Measurements from ENCODE around the gene PLPP3. TPM values are rescaled to one million over a fixed set of nuclear protein-coding genes. Genes with fewer than 3 reads are reported as not detected.

Gene PLPP3
- total and polyA plus RNA-seq, 2 of the 8 experiments (the other 6 are each of a cell fraction or from before 2014, with no cell fraction given), result 33.2 to 42.0 TPM

GRCh38 chr1:56537660-56538059, 41.7 kb downstream of the PLPP3 start:
- no peak overlapping the region for H3K14ac ChIP-seq (ENCODE audit: insufficient read length)
- CTCF ChIA-PET (ENCODE audit: partially characterized antibody), result interaction anchor here (0.6 to 1.1 kb wide), 6 partner anchors 9 to 172 kb away, joined by 3 to 5 read pairs (median 4); no protein-coding TSS in a partner anchor
- H4K20me1 ChIP-seq (replicated peaks in 1 of 2; ENCODE audit: control insufficient read depth in 1 of 2, insufficient read depth in 2 of 2, low read length in 2 of 2), result no peaks in the 10 kb centered on the region
- peak overlapping the region; percentile 86 for H3K4ac ChIP-seq (replicated peaks; ENCODE audit: insufficient read length, low read depth, low read length)
- H2BK15ac ChIP-seq (ENCODE audit: low read length), result peak overlapping the region; percentile 92; the same call in 1 of the 2 replicates
- peak overlapping the region; percentile 23 for H4K5ac ChIP-seq (ENCODE audit: insufficient read length, low read depth, low read length)
- WGBS, 2 experiments (ENCODE audit: extremely low coverage in 1 of 2, insufficient coverage in 1 of 2, insufficient read length in 1 of 2, insufficient replicate concordance in 2 of 2, low coverage in 1 of 2, low lambda C conversion rate in 2 of 2, missing lambda C conversion rate in 1 of 2), result 23% methylated on average over 1 of the region's 1 CpG; no CpG with 5 or more reads in 1 of the 2 experiments
- no peak overlapping the region for H3K9ac ChIP-seq (replicated peaks in 1 of 4; ENCODE audit: extremely low read depth in 1 of 4, low read depth in 3 of 4, low read length in 3 of 4)
- no peak overlapping the region for H3K4me3 ChIP-seq (ENCODE audit: extremely low read depth in 1 of 4, insufficient read depth in 2 of 4, low read depth in 3 of 4, low read length in 4 of 4)
- DNase-seq (ENCODE audit: low read depth in 1 of 2, low spot score in 2 of 2) (no peak), FAIRE-seq (no peak)
- no peak overlapping the region for H4K8ac ChIP-seq (ENCODE audit: extremely low read depth, insufficient read depth, low read length)
- H3K79me1 ChIP-seq (ENCODE audit: low read depth, low read length), result peaks cover 13% of the 10 kb centered on the region
- no peak overlapping the region for H3K23ac ChIP-seq (ENCODE audit: insufficient read length)
- peaks cover 28 to 79% of the 10 kb centered on the region in 2 experiments; a peak in 3 of 4 replicates for H3K79me2 ChIP-seq (ENCODE audit: control insufficient read depth in 1 of 2, insufficient read depth in 2 of 2, low read length in 2 of 2)
- no peak overlapping the region for H3K4me2 ChIP-seq (ENCODE audit: insufficient read depth in 1 of 2, low read depth in 2 of 2, low read length in 2 of 2)
- H3K23me2 ChIP-seq (ENCODE audit: low read depth, low read length), result no peaks in the 10 kb centered on the region
- peaks cover 0 to 42% (median 19%) of the 10 kb centered on the region in 4 experiments; a peak in 7 of 8 replicates for H3K36me3 ChIP-seq (ENCODE audit: control insufficient read depth in 2 of 4, insufficient read depth in 4 of 4, low read length in 3 of 4)
- POLR2A ChIA-PET (ENCODE audit: partially characterized antibody), result interaction anchor here (1.0 to 4.5 kb wide), 4 partner anchors 10 to 40 kb away, joined by 3 to 30 read pairs (median 14); partner anchors contain the start of gene PLPP3
- peaks cover 15 to 49% (median 46%) of the 10 kb centered on the region in 4 experiments for H3K4me1 ChIP-seq (replicated peaks in 1 of 4; ENCODE audit: control insufficient read depth in 3 of 4, insufficient read depth in 4 of 4, low read length in 3 of 4)
- no peak overlapping the region for H2AFZ ChIP-seq (ENCODE audit: low read length)
- peak overlapping the region; percentile 58; the same call in 1 of the 2 replicates for H3K27ac ChIP-seq (ENCODE audit: low read depth, low read length)
- peak overlapping the region; percentile 2; the same call in 1 of the 2 replicates for H2BK20ac ChIP-seq (ENCODE audit: low read length)
- peak overlapping the region; percentile 78; the same call in 1 of the 2 replicates for H2BK12ac ChIP-seq (ENCODE audit: low read depth, low read length)
- H2AK5ac ChIP-seq (ENCODE audit: low read depth, low read length), result peak overlapping the region; percentile 94; the same call in 1 of the 2 replicates
- H3K56ac ChIP-seq (replicated peaks; ENCODE audit: insufficient read length, low read depth, low read length), result no peak overlapping the region
- H2BK120ac ChIP-seq (replicated peaks; ENCODE audit: low read depth, low read length), result peak overlapping the region; percentile 30
- peak overlapping the region; percentile 75; the same call in 1 of the 2 replicates for H2BK5ac ChIP-seq (ENCODE audit: low read depth, low read length)
- no peaks in the 10 kb centered on the region for H3K27me3 ChIP-seq (replicated peaks in 1 of 4; ENCODE audit: control insufficient read depth in 3 of 4, extremely low read depth in 1 of 4, insufficient read depth in 3 of 4, low read length in 3 of 4)
- H4K91ac ChIP-seq (replicated peaks; ENCODE audit: insufficient read length, low read length), result peak overlapping the region; percentile 50
- no peaks in the 10 kb centered on the region for H3K9me3 ChIP-seq (ENCODE audit: insufficient read depth in 2 of 2, low read depth in 1 of 2, low read length in 1 of 2)
- peak overlapping the region; percentile 81 for H3K18ac ChIP-seq (ENCODE audit: extremely low read depth, low read length)
- no peak for TF ChIP-seq ASH2L (IDR thresholded peaks at IDR 0.05; ENCODE audit: low read length)
- no peak for TF ChIP-seq RBBP5 (IDR thresholded peaks at IDR 0.05; ENCODE audit: borderline replicate concordance, low read depth, low read length)
- no peak for TF ChIP-seq ATF2 (IDR thresholded peaks at IDR 0.05; ENCODE audit: low read length)
- TF ChIP-seq TCF12 (IDR thresholded peaks at IDR 0.05; ENCODE audit: low read depth, low read length), result no peak
- no peak for TF ChIP-seq EP300 (IDR thresholded peaks at IDR 0.05; ENCODE audit: borderline replicate concordance in 1 of 2, low read depth in 2 of 2, low read length in 2 of 2)
- TF ChIP-seq BRCA1 (IDR thresholded peaks at IDR 0.05; ENCODE audit: low read depth, low read length), result no peak
- no peak for TF ChIP-seq TAF1 (IDR thresholded peaks at IDR 0.05; ENCODE audit: low read depth, low read length)
- no peak for TF ChIP-seq HDAC6 (IDR thresholded peaks at IDR 0.05; ENCODE audit: low read depth, low read length)
- no peak for TF ChIP-seq POLR2AphosphoS5 (IDR thresholded peaks at IDR 0.05; ENCODE audit: low read depth, low read length)
- TF ChIP-seq RAD21 (IDR thresholded peaks at IDR 0.05 in 1 of 2, conservative IDR thresholded peaks at IDR 0.05 in 1 of 2; ENCODE audit: low read depth in 2 of 2, low read length in 2 of 2), result no peak
- TF ChIP-seq BCL11A (IDR thresholded peaks at IDR 0.05; ENCODE audit: low read depth in 2 of 2, low read length in 2 of 2), result no peak

Measured in H1 (cell line).